ENCODE results near the gene RAI14.

GRCh38 chr5:34818717-34819116 lies 162.6 kb downstream of the RAI14 start:
- TF ChIP-seq, protein P1, sequence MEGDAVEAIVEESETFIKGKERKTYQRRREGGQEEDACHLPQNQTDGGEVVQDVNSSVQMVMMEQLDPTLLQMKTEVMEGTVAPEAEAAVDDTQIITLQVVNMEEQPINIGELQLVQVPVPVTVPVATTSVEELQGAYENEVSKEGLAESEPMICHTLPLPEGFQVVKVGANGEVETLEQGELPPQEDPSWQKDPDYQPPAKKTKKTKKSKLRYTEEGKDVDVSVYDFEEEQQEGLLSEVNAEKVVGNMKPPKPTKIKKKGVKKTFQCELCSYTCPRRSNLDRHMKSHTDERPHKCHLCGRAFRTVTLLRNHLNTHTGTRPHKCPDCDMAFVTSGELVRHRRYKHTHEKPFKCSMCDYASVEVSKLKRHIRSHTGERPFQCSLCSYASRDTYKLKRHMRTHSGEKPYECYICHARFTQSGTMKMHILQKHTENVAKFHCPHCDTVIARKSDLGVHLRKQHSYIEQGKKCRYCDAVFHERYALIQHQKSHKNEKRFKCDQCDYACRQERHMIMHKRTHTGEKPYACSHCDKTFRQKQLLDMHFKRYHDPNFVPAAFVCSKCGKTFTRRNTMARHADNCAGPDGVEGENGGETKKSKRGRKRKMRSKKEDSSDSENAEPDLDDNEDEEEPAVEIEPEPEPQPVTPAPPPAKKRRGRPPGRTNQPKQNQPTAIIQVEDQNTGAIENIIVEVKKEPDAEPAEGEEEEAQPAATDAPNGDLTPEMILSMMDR (IDR thresholded peaks at IDR 0.05; ENCODE audit: low read length) = no peak
- no peak for TF ChIP-seq EZH2 (optimal IDR thresholded peaks at IDR 0.05; ENCODE audit: low read depth, low read length)

All from MM.1S (cell line).